ENCODE measurements around the gene DNPEP.

Gene DNPEP

GRCh38 chr2:219331560-219332213 is 56.0 kb downstream of the DNPEP start:
- peaks cover 13% of the 10 kb centered on the region for H3K36me3 Mint-ChIP-seq
- H3K4me1 Mint-ChIP-seq: no peaks in the 10 kb centered on the region

GRCh38 chr2:219327719-219328118 is 60.0 kb downstream of the DNPEP start:
- peaks cover 72% of the 10 kb centered on the region for H3K27me3 Mint-ChIP-seq
- no peak for ATAC-seq
- H3K27ac Mint-ChIP-seq: no peak overlapping the region
- H3K4me3 Mint-ChIP-seq: no peak overlapping the region
- H3K36me3 Mint-ChIP-seq: no peaks in the 10 kb centered on the region
- no peaks in the 10 kb centered on the region for H3K4me1 Mint-ChIP-seq
- H3K9me3 Mint-ChIP-seq: no peaks in the 10 kb centered on the region

More at GRCh38 chr2:219331560-219332213, 56.0 kb downstream of the DNPEP start:
- Mint-ChIP-seq H3K4me3 (no peak overlapping the region), H3K9me3 (peaks cover 10% of the 10 kb centered on the region), H3K27me3 (peaks cover 77% of the 10 kb centered on the region), H3K27ac (no peak overlapping the region)
- ATAC-seq: no peak

GRCh38 chr2:219325657-219326315 is 61.9 kb downstream of the DNPEP start:
- Mint-ChIP-seq H3K36me3 (no peaks in the 10 kb centered on the region), H3K9me3 (no peaks in the 10 kb centered on the region), H3K27me3 (peaks cover 68% of the 10 kb centered on the region), H3K27ac (no peak overlapping the region), H3K4me3 (no peak overlapping the region), H3K4me1 (no peaks in the 10 kb centered on the region)
- ATAC-seq: no peak

GRCh38 chr2:219325136-219325535 is 62.6 kb downstream of the DNPEP start:
- Mint-ChIP-seq H3K27ac (no peak overlapping the region), H3K36me3 (no peaks in the 10 kb centered on the region), H3K27me3 (peaks cover 61% of the 10 kb centered on the region), H3K4me3 (no peak overlapping the region), H3K4me1 (no peaks in the 10 kb centered on the region), H3K9me3 (no peaks in the 10 kb centered on the region)
- ATAC-seq: no peak

GRCh38 chr2:219323434-219323833 is 64.3 kb downstream of the DNPEP start:
- Mint-ChIP-seq H3K4me1 (no peaks in the 10 kb centered on the region), H3K4me3 (no peak overlapping the region), H3K27me3 (peaks cover 59% of the 10 kb centered on the region), H3K36me3 (no peaks in the 10 kb centered on the region), H3K9me3 (no peaks in the 10 kb centered on the region), H3K27ac (no peak overlapping the region)
- no peak for ATAC-seq

Data from stimulated activated memory B cell treated with anti-CD40 and anti-IgM and Interleukin-4, amounts not matched to agents 10 μg/mL and 1 μg/mL and 100 μg/mL, for 72 hours (primary cell).